Stimulated activated CD8-positive, alpha-beta memory T cell treated with anti-CD3 and anti-CD28 coated beads, Interleukin-4, amount 100 ng/mL, for 24 hours (primary cell): ENCODE data around the gene EIF2S2.

Experiments used
- DNase-seq: peaks from one replicate; pipeline ENCODE4 v3.0.0-alpha.2; 2020; ENCODE audit warnings: low read depth

The EIF2S2 gene

GRCh38 chr20:34089655-34090345 is 22.2 kb downstream of the EIF2S2 start:
- DNase-seq, result no peak

DNA sequence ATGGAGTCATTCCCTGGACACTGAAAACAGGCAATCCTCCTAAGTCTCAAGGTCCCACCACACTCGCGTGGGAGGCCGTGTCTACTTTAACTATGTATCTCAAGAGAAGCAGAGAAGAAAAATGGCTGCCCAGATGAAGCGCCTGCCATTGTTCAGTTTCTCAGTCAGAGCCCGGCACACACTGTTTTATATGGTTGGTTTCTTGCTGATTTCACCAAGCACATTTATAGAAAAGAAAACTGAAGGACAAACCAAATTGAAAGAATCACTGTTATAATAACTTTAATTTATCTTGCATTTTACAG is 22.9 kb downstream of the EIF2S2 start:
- no peak for DNase-seq

- DNase-seq, result no peak
These were observed 23.5 kb downstream of the EIF2S2 start for GRCh38 chr20:34088305-34089174.

GRCh38 chr20:34085544-34086040 is 26.5 kb downstream of the EIF2S2 start:
- no peak for DNase-seq

DNA sequence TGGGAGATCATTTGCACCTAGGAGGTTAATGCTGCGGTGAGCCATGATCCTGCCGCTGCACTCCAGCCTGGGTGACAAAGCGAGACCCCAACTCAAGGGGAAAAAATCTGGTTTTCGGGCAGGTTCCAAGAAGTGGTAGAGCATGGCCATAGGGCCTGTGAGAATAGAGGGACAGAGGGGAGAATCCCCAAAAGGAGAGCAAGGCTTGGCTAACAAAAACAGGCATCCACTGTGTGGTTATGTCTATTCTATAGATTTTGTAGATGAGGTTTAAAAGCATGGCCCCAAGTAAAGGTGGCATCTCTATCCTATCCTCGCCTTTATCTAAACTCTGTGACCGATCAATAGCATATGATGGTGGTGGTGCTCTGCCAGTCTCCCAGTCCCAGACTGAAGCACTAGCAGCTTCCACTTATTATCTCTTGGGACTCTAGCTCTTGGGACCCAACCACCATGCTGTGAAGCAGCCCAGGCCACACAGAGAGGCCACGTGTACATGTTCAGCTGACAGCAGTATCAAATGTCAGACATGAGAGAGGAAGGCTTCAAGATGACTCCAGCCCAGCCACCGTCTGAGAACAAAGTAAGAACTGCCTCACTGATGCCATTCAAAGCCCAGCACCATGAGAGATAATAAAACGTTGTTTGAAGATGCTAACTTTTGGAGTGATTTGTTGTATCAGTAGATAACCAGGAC is 27.7 kb downstream of the EIF2S2 start:
- no peak for DNase-seq

DNA sequence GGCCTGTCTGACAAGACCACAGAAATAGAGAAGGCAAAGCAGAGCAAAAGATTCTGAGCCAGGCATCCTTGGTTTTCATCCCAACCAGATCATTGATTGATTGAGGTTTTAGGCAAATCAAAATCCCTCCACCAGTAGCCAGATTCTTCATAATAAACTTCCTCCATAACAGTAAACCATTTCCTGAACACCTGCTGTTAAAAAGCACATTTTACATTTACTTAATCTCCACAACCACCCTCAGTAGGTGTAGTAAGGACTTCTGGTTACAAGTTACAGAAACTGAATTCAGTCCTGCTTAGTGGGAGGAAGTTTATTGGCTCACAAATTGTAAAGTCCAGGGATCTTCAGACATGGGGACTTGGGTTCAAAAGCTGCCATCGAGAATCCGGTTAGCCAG is 28.3 kb downstream of the EIF2S2 start:
- no peak for DNase-seq

DNA sequence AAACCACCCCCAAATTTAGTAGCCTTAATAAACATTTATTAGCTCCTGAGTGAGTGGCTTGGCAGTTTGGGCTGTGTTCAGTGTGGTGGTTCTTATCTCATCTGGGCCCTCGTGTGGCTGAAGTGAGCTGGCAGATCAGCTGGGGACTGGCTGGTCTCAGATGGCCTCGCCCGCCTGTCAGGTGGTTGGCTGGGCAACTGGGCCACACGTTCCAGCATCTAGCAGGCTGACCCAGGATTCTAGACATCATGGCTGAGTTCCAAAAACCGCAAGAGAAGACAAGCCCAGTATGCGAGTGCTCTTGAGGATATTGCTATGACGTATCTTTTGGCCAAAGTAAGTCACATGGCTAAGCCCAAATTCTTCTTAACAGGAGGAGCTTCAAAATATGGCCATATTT is 28.9 kb downstream of the EIF2S2 start:
- no peak for DNase-seq

DNA sequence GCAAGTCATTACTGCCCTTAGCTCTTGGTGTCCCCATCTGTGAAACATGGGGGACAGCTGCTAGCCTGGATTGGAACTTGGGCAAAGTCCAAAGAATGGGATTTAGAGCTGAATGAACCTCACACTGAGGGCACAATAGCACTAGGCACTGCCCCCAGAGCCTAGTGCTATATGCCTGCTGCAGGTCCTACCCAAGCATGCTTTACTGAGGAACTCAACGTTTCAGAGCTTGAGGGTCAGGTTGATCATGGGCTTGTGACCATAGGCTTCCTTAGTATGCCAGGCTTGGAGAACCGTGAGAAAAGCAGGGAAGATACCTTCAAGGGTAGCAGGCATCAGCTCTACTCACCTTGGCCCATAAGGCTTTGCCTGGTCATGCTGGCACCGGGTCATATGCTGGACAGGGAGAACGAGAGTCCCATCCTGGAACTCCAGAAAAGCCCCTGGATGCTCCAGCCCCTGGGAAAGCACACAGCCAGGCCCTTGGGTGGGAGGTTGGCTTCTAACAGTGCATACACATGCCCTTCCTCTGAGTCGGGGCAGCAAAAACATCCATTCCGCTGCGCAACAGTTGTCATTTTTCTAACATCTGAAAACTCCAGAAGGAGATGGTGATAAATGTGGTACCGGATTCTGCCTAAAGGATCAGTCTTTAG is 29.7 kb downstream of the EIF2S2 start:
- no peak for DNase-seq

GRCh38 chr20:34079818-34080217 is 32.2 kb downstream of the EIF2S2 start:
- DNase-seq, result no peak

DNA sequence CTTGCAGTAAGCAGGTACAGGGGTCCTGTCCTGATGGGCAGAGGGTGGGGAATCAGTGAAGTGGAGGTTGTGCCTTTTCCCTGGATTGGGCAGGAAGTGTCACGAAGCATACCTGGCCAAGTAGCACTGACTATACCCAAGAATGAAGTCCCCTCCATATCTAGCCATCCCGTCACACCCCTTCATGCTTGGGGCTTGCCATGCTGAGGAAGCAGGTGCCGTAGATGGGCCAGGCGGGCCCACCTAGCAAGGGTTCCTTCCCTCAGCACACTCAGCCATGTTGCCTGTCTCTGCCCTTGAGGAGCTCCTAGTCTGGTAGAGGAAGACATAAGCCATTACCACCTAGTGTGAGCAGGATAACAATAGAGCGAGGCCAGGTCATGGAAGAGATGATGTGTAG is 33.5 kb downstream of the EIF2S2 start:
- no peak for DNase-seq

GRCh38 chr20:34076952-34077351 is 35.1 kb downstream of the EIF2S2 start:
- DNase-seq, result no peak

DNA sequence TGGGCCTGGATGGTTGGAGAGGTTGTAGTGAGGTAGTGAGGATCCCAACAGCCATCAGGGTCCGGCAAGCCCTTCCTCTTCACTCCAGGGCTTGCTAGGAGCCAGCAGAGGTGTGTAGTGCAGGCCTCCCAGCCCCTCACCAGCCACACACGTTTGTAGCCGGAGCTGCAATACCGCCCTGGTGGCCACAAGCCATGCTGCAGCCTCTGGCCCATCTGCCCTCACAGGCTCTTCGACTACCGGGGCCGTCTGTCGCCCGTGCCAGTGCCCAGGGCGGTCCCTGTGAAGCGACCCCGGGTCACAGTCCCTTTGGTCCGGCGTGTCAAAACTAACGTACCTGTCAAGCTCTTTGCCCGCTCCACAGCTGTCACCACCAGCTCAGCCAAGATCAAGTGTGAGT is 36.4 kb downstream of the EIF2S2 start:
- no peak for DNase-seq

GRCh38 chr20:34074101-34074760 is 37.8 kb downstream of the EIF2S2 start:
- DNase-seq, result peak; percentile 15

- no peak for DNase-seq
These were observed 39.3 kb downstream of the EIF2S2 start for GRCh38 chr20:34072778-34073177.

DNA sequence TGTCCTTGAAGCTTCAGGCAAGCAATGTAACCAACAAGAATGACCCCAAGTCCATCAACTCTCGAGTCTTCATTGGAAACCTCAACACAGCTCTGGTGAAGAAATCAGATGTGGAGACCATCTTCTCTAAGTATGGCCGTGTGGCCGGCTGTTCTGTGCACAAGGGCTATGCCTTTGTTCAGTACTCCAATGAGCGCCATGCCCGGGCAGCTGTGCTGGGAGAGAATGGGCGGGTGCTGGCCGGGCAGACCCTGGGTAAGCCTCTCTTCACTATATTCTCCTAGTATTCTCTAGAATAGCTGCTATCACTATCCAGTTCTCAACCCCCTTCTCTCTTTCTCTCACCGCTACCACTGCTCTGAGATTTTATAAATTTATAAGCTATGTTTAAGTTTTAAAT is 40.0 kb downstream of the EIF2S2 start:
- no peak for DNase-seq

- DNase-seq, result no peak
These were observed 41.2 kb downstream of the EIF2S2 start for GRCh38 chr20:34070859-34071258.

DNA sequence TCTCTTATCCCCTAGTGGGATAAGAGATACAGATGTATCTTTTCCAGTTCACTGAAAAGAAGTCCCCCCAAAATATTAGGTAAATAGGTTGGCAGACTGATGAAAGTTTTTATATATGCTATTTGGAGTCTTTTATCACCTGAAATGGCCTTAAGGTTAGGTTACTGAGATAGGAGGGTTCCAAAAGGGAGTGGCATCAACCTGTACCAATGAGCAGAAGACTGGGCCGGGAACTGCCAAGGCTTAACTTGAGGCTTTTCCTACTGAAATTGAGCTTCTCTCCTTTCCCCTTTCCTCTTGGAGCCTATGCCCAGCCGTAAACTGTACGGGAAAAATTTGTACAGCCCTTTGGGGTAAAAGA is 42.0 kb downstream of the EIF2S2 start:
- no peak for DNase-seq

DNA sequence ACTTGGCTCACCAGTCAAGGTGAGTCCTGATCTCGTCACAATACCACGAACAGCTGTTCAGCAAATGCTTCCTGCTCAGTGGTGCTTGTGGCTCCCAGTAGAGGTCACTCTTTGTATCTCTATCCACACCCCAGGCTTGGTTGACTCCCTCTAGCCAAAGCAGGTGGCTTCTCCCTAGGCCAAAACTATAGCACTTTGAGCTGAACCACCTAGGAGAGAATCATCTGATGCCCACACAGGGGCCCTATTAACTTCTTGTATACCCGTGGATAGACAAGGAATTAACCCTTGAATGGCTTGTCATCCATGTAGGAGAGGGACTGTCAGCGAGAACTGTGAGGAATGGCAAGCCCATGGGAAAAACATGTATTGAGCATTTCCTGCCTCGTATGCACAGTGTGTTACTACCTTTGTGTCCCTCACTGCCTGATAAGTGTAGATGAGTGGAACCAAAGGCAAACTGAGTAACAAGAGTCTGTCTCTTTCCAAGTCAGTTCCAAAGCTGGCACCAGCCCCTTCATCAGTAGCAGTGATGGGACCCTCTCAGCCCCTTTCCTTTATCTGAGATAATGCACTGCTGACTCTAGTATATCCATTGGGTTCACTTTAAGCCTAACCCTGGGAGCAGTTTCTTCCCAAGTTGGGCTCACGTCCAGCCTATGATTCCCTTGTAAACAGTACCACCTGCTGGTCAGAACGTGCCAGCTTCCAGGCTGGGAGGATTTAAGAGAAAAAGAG is 42.5 kb downstream of the EIF2S2 start:
- DNase-seq, result peak; percentile 11

- DNase-seq, result no peak
These were observed 44.0 kb downstream of the EIF2S2 start for GRCh38 chr20:34068001-34068400.

DNA sequence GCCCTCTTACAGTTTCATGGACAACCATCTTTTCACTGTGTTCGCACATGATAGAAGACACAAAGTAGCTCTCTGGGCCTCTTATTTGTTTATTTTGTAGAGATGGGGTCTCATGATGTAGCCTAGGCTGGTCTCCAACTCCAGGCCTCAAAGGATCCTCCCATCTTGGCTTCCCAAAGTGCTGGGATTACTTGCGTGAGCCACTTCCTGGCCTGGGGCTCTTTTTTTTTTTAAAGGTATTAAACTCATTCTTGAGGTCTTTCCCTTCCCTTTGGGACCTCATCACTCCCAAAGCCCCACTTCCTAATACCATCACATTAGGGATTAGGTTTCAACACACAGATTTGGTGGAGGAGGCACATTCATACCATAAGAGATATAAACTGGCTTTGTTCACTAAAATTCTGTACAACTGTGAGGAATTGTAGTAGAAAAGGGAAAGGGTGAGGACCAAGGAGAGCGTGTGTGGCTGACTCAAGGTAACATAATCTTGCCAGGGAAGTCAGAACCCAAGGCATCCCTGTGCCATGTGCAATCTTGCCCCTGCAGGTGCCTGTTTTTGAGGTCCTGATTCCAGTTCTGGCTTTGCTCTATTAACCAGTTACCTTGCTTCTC is 45.5 kb downstream of the EIF2S2 start:
- no peak for DNase-seq

DNA sequence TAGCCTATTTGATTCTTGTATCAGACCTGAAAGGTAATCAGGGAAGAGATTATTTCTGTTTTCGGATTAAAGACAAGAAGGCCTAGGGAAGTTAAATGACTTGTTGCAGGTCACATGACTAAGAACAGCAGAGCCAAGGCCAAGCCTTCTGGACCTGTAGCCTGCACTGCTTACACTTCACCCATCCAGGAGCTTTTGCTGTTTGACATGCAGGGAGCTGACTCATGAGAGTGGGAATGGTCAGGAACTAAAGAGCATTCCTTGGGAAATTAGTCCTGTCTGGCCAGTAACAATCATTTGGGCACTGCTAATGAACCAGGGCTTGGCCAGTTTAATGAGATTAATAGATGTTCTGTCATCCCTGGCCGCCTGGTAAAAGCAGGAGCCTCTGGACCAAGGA is 46.8 kb downstream of the EIF2S2 start:
- no peak for DNase-seq
